HepG2 (cell line): Measurements from ENCODE around the gene UBE2QL1. TPM values are rescaled to one million over a fixed set of nuclear protein-coding genes. Genes with fewer than 3 reads are reported as not detected.

ENCODE experiments used
- ASH2L ChIP-seq: fragments of 300-600, 200-600 bp; sonication (generic); IDR thresholded peaks from 2 replicates; pipeline ENCODE4 v1.7.0; 2017; ENCODE audit warnings: low read depth, mild to moderate bottlenecking, moderate library complexity, mixed read lengths, low read length; ENCODE audit not compliant: insufficient read length
- ATF7 ChIP-seq, 2 experiments: fragments of 450-650 bp in 1 of 2; sonication (generic) in 1 of 2; formaldehyde crosslinking in 1 of 2; IDR thresholded peaks; 2 replicates each; pipeline versions ENCODE4 v1.4.0 to v1.6.1; 2016 to 2020; ENCODE audit warnings: antibody characterized with exemption in 1 of 2, mild to moderate bottlenecking in 1 of 2, missing genetic modification reagents in 1 of 2
- CEBPG ChIP-seq: IDR thresholded peaks from 2 replicates; pipeline ENCODE4 v1.6.1; 2016
- ERF ChIP-seq: IDR thresholded peaks from 2 replicates; pipeline ENCODE4 v1.6.1; 2018; ENCODE audit warnings: missing biosample characterization, missing genetic modification reagents
- SMYD3 ChIP-seq: sonication (generic); formaldehyde crosslinking; IDR thresholded peaks from 2 replicates; pipeline ENCODE4 v1.8.1; 2023; ENCODE audit warnings: mild to moderate bottlenecking, missing genetic modification reagents
- STAT6 ChIP-seq: sonication (generic); formaldehyde crosslinking; IDR thresholded peaks from 2 replicates; pipeline ENCODE4 v1.4.0; 2020; ENCODE audit warnings: missing genetic modification reagents, mild to moderate bottlenecking, borderline replicate concordance
- TMF1 ChIP-seq: sonication (generic); formaldehyde crosslinking; IDR thresholded peaks from 2 replicates; pipeline ENCODE4 v1.8.1; 2022; ENCODE audit warnings: low read depth, missing genetic modification reagents
- ZKSCAN5 ChIP-seq: sonication (generic); formaldehyde crosslinking; IDR thresholded peaks from 2 replicates; pipeline ENCODE4 v1.5.1; 2020; ENCODE audit warnings: mild to moderate bottlenecking, missing genetic modification reagents
- ZNF724P ChIP-seq: sonication (generic); formaldehyde crosslinking; IDR thresholded peaks from 2 replicates; pipeline ENCODE4 v1.8.0; 2022; ENCODE audit warnings: missing genetic modification reagents, borderline replicate concordance
- polyA plus RNA-seq, 8 experiments: library from polyadenylated mRNA; depleted of rRNA in 3 of 8; stranded (reverse) in 7 of 8; unstranded in 1 of 8; fragments of >200 nt; fragmentation: Illumina TruSeq in 4 of 8; extraction: Trizol in 4 of 8; gene quantifications; 2 replicates each; pipeline versions ENCODE4 v1.2.1 to v1.2.3, GENCODE V29; 2011 to 2016; ENCODE audit warnings: low read depth in 4 of 8, missing spikeins in 1 of 8, mixed read lengths in 1 of 8; ENCODE audit not compliant: insufficient read depth in 1 of 8
- total RNA-seq, 5 experiments: library from RNA; depleted of rRNA; stranded (reverse); fragments of >200 nt; fragmentation: Illumina TruSeq; extraction: Trizol; gene quantifications; 2 replicates each; pipeline ENCODE4 v1.2.3, GENCODE V29; 2016; ENCODE audit warnings: low read depth in 1 of 5
- TF ChIP-seq, protein P1 (sequence below): fragments of 450-650 bp; IDR thresholded peaks from 2 replicates; pipeline ENCODE4 v1.6.1; 2017

Gene UBE2QL1
- total and polyA plus RNA-seq, 2 of the 13 experiments (the other 11 are each of a cell fraction or from before 2014, with no cell fraction given) = not detected

GRCh38 chr5:6466975-6467567 is 18.4 kb downstream of the UBE2QL1 start (continued):
- TF ChIP-seq STAT6 (CRISPR knock-in tag) = no peak
- no peak for TF ChIP-seq CEBPG (CRISPR knock-in tag)
- no peak for TF ChIP-seq ZNF724P (CRISPR knock-in tag)
- no peak for TF ChIP-seq ASH2L
- TF ChIP-seq, protein P1, sequence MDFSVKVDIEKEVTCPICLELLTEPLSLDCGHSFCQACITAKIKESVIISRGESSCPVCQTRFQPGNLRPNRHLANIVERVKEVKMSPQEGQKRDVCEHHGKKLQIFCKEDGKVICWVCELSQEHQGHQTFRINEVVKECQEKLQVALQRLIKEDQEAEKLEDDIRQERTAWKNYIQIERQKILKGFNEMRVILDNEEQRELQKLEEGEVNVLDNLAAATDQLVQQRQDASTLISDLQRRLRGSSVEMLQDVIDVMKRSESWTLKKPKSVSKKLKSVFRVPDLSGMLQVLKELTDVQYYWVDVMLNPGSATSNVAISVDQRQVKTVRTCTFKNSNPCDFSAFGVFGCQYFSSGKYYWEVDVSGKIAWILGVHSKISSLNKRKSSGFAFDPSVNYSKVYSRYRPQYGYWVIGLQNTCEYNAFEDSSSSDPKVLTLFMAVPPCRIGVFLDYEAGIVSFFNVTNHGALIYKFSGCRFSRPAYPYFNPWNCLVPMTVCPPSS = no peak
- TF ChIP-seq SMYD3 = no peak
- no peak for TF ChIP-seq TMF1
- no peak for TF ChIP-seq ERF (CRISPR knock-in tag)
- TF ChIP-seq ZKSCAN5 (CRISPR knock-in tag) = no peak
- no peak for TF ChIP-seq ATF7 (IDR thresholded peaks at IDR 0.05)
- TF ChIP-seq ATF7 (CRISPR knock-in tag; IDR thresholded peaks at IDR 0.05) = no peak
